H1 (cell line): ENCODE data around the gene ANKRD2. TPM values are rescaled to one million over a fixed set of nuclear protein-coding genes. Genes with fewer than 3 reads are reported as not detected.
A peak's percentile ranks its signal among the peaks of the same experiment; 100 is the strongest.

ENCODE experiments used
- CTCF ChIA-PET: fragments of 300-600 bp; sonication (Branson Sonifier 250); formaldehyde crosslinking; loops from one replicate; lab custom pipeline; 2021; ENCODE audit not compliant: partially characterized antibody; lab: Charles Lee
- POLR2A ChIA-PET: fragments of 300-600 bp; sonication (Branson Sonifier 250); formaldehyde crosslinking; loops from one replicate; lab custom pipeline; 2021; ENCODE audit warnings: inconsistent platforms; ENCODE audit not compliant: partially characterized antibody; lab: Charles Lee
- DNase-seq, 2 experiments: peaks; one replicate each; pipeline versions ENCODE4 v3.0.0 to v3.0.0-alpha.2; 2010 to 2022; ENCODE audit warnings: low spot score in 2 of 2, low read depth in 1 of 2, mixed read lengths in 1 of 2
- FAIRE-seq: peaks from 2 replicates; lab custom pipeline; 2011; peaks lifted over from hg19 to GRCh38; lab: Jason Lieb, UNC
- H2AFZ ChIP-seq: 2 replicates; pipeline ENCODE4 v1.8.1; 2012; ENCODE audit warnings: low read length, inconsistent platforms
- H2AK5ac ChIP-seq: 2 replicates; pipeline ENCODE4 v1.6.1; 2013; ENCODE audit warnings: low read depth, low read length
- H2BK120ac ChIP-seq: replicated peaks from 2 replicates; pipeline ENCODE3; 2013; ENCODE audit warnings: low read depth, low read length, inconsistent platforms
- H2BK12ac ChIP-seq: 2 replicates; pipeline ENCODE4 v1.6.1; 2013; ENCODE audit warnings: low read depth, low read length
- H2BK15ac ChIP-seq: 2 replicates; pipeline ENCODE4 v1.6.1; 2013; ENCODE audit warnings: low read length
- H2BK20ac ChIP-seq: 2 replicates; pipeline ENCODE4 v1.6.1; 2013; ENCODE audit warnings: low read length
- H2BK5ac ChIP-seq: 2 replicates; pipeline ENCODE4 v1.6.1; 2013; ENCODE audit warnings: low read depth, low read length
- H3K14ac ChIP-seq: 2 replicates; pipeline ENCODE4 v1.6.1; 2013; ENCODE audit warnings: inconsistent platforms; ENCODE audit not compliant: insufficient read length
- H3K18ac ChIP-seq: 2 replicates; pipeline ENCODE4 v1.6.1; 2013; ENCODE audit warnings: low read length; ENCODE audit errors: extremely low read depth
- H3K23ac ChIP-seq: 2 replicates; pipeline ENCODE4 v1.6.1; 2013; ENCODE audit warnings: inconsistent platforms; ENCODE audit not compliant: insufficient read length
- H3K23me2 ChIP-seq: 2 replicates; pipeline ENCODE4 v1.6.1; 2013; ENCODE audit warnings: low read depth, low read length
- H3K27ac ChIP-seq: 2 replicates; pipeline ENCODE4 v1.6.1; 2011; ENCODE audit warnings: low read depth, low read length, inconsistent platforms
- H3K27me3 ChIP-seq, 4 experiments: replicated peaks in 1 of 4; 1 replicate in 1 of 4; 2 replicates in 3 of 4; pipeline versions ENCODE4 v1.6.1 to v1.8.1; 2011 to 2013; ENCODE audit warnings: low read length in 3 of 4, mild to moderate bottlenecking in 3 of 4, inconsistent platforms in 2 of 4, mixed read lengths in 2 of 4, moderate library complexity in 1 of 4; ENCODE audit not compliant: control insufficient read depth in 3 of 4, insufficient read depth in 3 of 4; ENCODE audit errors: extremely low read depth in 1 of 4
- H3K36me3 ChIP-seq, 4 experiments: 2 replicates each; pipeline versions ENCODE4 v1.6.1 to v1.8.1; 2011 to 2013; ENCODE audit warnings: mild to moderate bottlenecking in 4 of 4, low read length in 3 of 4, moderate library complexity in 2 of 4, control low read depth in 1 of 4, inconsistent platforms in 1 of 4; ENCODE audit not compliant: insufficient read depth in 4 of 4, control insufficient read depth in 2 of 4
- H3K4ac ChIP-seq: replicated peaks from 2 replicates; pipeline ENCODE3; 2013; ENCODE audit warnings: low read length, low read depth, mixed read lengths, inconsistent platforms; ENCODE audit not compliant: insufficient read length
- H3K4me1 ChIP-seq, 4 experiments: replicated peaks in 1 of 4; 1 replicate in 1 of 4; 2 replicates in 3 of 4; pipeline versions ENCODE4 v1.6.1 to v1.8.1; 2011 to 2013; ENCODE audit warnings: low read length in 3 of 4, inconsistent platforms in 2 of 4, mixed read lengths in 1 of 4; ENCODE audit not compliant: insufficient read depth in 4 of 4, control insufficient read depth in 3 of 4
- H3K4me2 ChIP-seq, 2 experiments: 2 replicates each; pipeline versions ENCODE4 v1.6.1 to v1.8.1; 2011 to 2013; ENCODE audit warnings: low read depth in 2 of 2, low read length in 2 of 2, control low read depth in 1 of 2, inconsistent platforms in 1 of 2, mild to moderate bottlenecking in 1 of 2; ENCODE audit not compliant: insufficient read depth in 1 of 2
- H3K4me3 ChIP-seq, 4 experiments: fragments of 200-600, 300-600 bp in 1 of 4; sonication (generic), shearing (Covaris generic), sonication (Bioruptor Twin) in 1 of 4; 2 replicates each; pipeline versions ENCODE4 v1.5.1 to v1.8.1; 2011 to 2016; ENCODE audit warnings: low read length in 4 of 4, low read depth in 3 of 4, control low read depth in 2 of 4, inconsistent platforms in 2 of 4, mild to moderate bottlenecking in 2 of 4, mixed read lengths in 1 of 4, moderate library complexity in 1 of 4; ENCODE audit not compliant: insufficient read depth in 2 of 4; ENCODE audit errors: extremely low read depth in 1 of 4
- H3K56ac ChIP-seq: replicated peaks from 2 replicates; pipeline ENCODE3; 2013; ENCODE audit warnings: low read depth, mild to moderate bottlenecking, mixed read lengths, low read length, inconsistent platforms; ENCODE audit not compliant: insufficient read length
- H3K79me1 ChIP-seq: 2 replicates; pipeline ENCODE4 v1.6.1; 2013; ENCODE audit warnings: low read depth, low read length, control low read depth
- H3K79me2 ChIP-seq, 2 experiments: 2 replicates each; pipeline versions ENCODE4 v1.6.1 to v1.8.1; 2012 to 2013; ENCODE audit warnings: low read length in 2 of 2, mild to moderate bottlenecking in 2 of 2, inconsistent platforms in 1 of 2; ENCODE audit not compliant: insufficient read depth in 2 of 2, control insufficient read depth in 1 of 2
- H3K9ac ChIP-seq, 4 experiments: replicated peaks in 1 of 4; 1 replicate in 1 of 4; 2 replicates in 3 of 4; pipeline versions ENCODE4 v1.6.1 to v1.8.1; 2011 to 2013; ENCODE audit warnings: low read depth in 3 of 4, low read length in 3 of 4, control low read depth in 2 of 4, mild to moderate bottlenecking in 2 of 4, moderate library complexity in 2 of 4, inconsistent platforms in 1 of 4; ENCODE audit errors: extremely low read depth in 1 of 4
- H3K9me3 ChIP-seq, 2 experiments: 2 replicates each; pipeline versions ENCODE4 v1.6.1 to v1.8.1; 2012 to 2013; ENCODE audit warnings: mild to moderate bottlenecking in 2 of 2, moderate library complexity in 2 of 2, control low read depth in 1 of 2, inconsistent platforms in 1 of 2, low read depth in 1 of 2, low read length in 1 of 2, mixed read lengths in 1 of 2; ENCODE audit not compliant: insufficient read depth in 2 of 2
- H4K20me1 ChIP-seq, 2 experiments: replicated peaks in 1 of 2; 2 replicates each; pipeline versions ENCODE3 to v1.8.1; 2011 to 2013; ENCODE audit warnings: inconsistent platforms in 2 of 2, low read length in 2 of 2, mild to moderate bottlenecking in 1 of 2; ENCODE audit not compliant: insufficient read depth in 2 of 2, control insufficient read depth in 1 of 2
- H4K5ac ChIP-seq: 2 replicates; pipeline ENCODE4 v1.6.1; 2013; ENCODE audit warnings: low read length, low read depth, mixed read lengths, inconsistent platforms; ENCODE audit not compliant: insufficient read length
- H4K8ac ChIP-seq: 2 replicates; pipeline ENCODE4 v1.8.0; 2013; ENCODE audit warnings: mild to moderate bottlenecking, moderate library complexity, low read length, inconsistent platforms; ENCODE audit not compliant: insufficient read depth; ENCODE audit errors: extremely low read depth
- H4K91ac ChIP-seq: replicated peaks from 2 replicates; pipeline ENCODE3; 2013; ENCODE audit warnings: low read length, mixed read lengths, inconsistent platforms; ENCODE audit not compliant: insufficient read length
- BRCA1 ChIP-seq: IDR thresholded peaks from 2 replicates; pipeline ENCODE4 v1.6.1; 2012; ENCODE audit warnings: low read depth, low read length, improper control_type of control experiment
- CBX8 ChIP-seq: fragments of 300-800, 300-1000 bp; sonication (generic); IDR thresholded peaks from 2 replicates; pipeline ENCODE4 v1.7.1; 2016; ENCODE audit warnings: low read depth, low read length, borderline replicate concordance
- E2F6 ChIP-seq: IDR thresholded peaks from 2 replicates; pipeline ENCODE4 v1.6.1; 2012; ENCODE audit warnings: inconsistent platforms
- HDAC2 ChIP-seq, 2 experiments: fragments of 300-600 bp in 1 of 2; sonication (generic) in 1 of 2; IDR thresholded peaks; 2 replicates each; pipeline ENCODE4 v1.6.1; 2011 to 2012; ENCODE audit warnings: low read depth in 2 of 2, low read length in 2 of 2, mild to moderate bottlenecking in 2 of 2, moderate library complexity in 2 of 2, borderline replicate concordance in 1 of 2, inconsistent platforms in 1 of 2
- POU5F1 ChIP-seq: IDR thresholded peaks from 2 replicates; pipeline ENCODE4 v1.6.1; 2011; ENCODE audit warnings: low read depth, mild to moderate bottlenecking, low read length, moderate library complexity
- RBBP5 ChIP-seq: IDR thresholded peaks from 2 replicates; pipeline ENCODE4 v1.7.1; 2012; ENCODE audit warnings: low read depth, mild to moderate bottlenecking, inconsistent platforms, low read length, moderate library complexity, borderline replicate concordance
- SIX5 ChIP-seq: IDR thresholded peaks from 2 replicates; pipeline ENCODE4 v1.6.1; 2011; ENCODE audit warnings: mild to moderate bottlenecking, low read depth, low read length
- SP4 ChIP-seq: IDR thresholded peaks from 2 replicates; pipeline ENCODE4 v1.6.1; 2012; ENCODE audit warnings: low read length, inconsistent platforms
- WGBS, 2 experiments: shearing (Covaris generic) in 1 of 2; methylation state at CpG; one replicate each; pipeline versions ENCODE4 v1.1.6 to v1.1.7; 2013 to 2015; ENCODE audit warnings: low lambda C conversion rate in 2 of 2, mixed read lengths in 2 of 2, inconsistent platforms in 1 of 2, low coverage in 1 of 2, missing lambda C conversion rate in 1 of 2; ENCODE audit not compliant: insufficient replicate concordance in 2 of 2, insufficient coverage in 1 of 2, insufficient read length in 1 of 2; ENCODE audit errors: extremely low coverage in 1 of 2, missing lambda C conversion rate in 1 of 2; 5-methylcytosine and 5-hydroxymethylcytosine counted together
- polyA plus RNA-seq, 7 experiments: library from polyadenylated mRNA; depleted of rRNA in 3 of 7; stranded (reverse) in 5 of 7; unstranded in 2 of 7; fragments of >200 nt in 5 of 7; fragments of 200-250 nt in 2 of 7; gene quantifications; 1 replicate in 5 of 7; 2 replicates in 1 of 7; 4 replicates in 1 of 7; pipeline versions ENCODE4 v1.2.1 to v1.2.3, GENCODE V29; 2011 to 2013; ENCODE audit warnings: missing spikeins in 2 of 7, mixed read lengths in 2 of 7
- total RNA-seq: library from RNA; stranded (reverse); fragmentation: NEBNext Ultra II Directional; extraction: Animal tissue kit (Norgen Biotek cat#: 25700); gene quantifications from 2 replicates; pipeline ENCODE4 v1.2.1, GENCODE V29; 2021

The ANKRD2 gene
- total and polyA plus RNA-seq, 2 of the 8 experiments (the other 6 are each of a cell fraction or from before 2014, with no cell fraction given) = not detected

DNA sequence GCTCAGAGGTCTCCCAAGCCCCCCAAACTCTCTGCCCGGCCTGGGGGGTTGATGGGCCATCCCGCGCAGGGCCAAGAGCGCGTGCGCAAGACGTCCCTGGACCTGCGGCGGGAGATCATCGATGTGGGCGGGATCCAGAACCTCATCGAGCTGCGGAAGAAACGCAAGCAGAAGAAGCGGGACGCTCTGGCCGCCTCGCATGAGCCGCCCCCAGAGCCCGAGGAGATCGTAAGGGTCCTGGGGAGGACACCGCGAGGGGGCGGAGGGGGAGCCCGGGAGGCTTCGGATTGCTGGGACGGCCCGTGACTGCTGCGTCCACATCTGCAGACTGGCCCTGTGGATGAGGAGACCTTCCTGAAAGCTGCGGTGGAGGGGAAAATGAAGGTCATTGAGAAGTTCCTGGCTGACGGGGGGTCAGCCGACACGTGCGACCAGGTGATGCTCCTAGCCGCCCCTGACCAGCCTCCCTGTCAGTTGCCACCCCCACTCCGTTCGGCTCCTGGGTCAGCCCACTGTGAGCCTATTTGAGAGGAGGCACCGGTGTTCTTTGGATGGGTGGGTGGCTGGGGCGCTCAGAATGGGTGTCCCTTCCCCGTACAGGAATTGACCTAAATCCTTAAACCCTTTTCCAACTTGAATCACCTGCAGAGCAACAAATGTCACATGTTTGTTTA, 5.7 kb downstream of the ANKRD2 start:
- Histone ChIP-seq H2BK5ac (no peak overlapping the region), H2BK120ac (no peak overlapping the region), H3K18ac (no peak overlapping the region), H3K79me2 (no peaks in the 10 kb centered on the region), H3K79me1 (no peaks in the 10 kb centered on the region), H3K27me3 (no peaks in the 10 kb centered on the region; a peak in 1 of 7 replicates), H3K56ac (no peak overlapping the region), H3K23me2 (no peaks in the 10 kb centered on the region), H2BK15ac (no peak overlapping the region), H3K36me3 (no peaks in the 10 kb centered on the region; a peak in 1 of 8 replicates), H4K20me1 (no peaks in the 10 kb centered on the region), H3K4me1 (peaks cover 0 to 6% (median 3%) of the 10 kb centered on the region in 4 experiments; a peak in 2 of 7 replicates), H4K5ac (no peak overlapping the region), H2BK20ac (no peak overlapping the region), H4K91ac (no peak overlapping the region), H3K14ac (no peak overlapping the region), H3K4me3 (no peak overlapping the region), H2BK12ac (no peak overlapping the region), H3K9ac (no peak overlapping the region), H3K9me3 (no peaks in the 10 kb centered on the region), H4K8ac (peak overlapping the region; percentile 28; the same call in 1 of the 2 replicates), H2AFZ (no peak overlapping the region), H3K27ac (no peak overlapping the region), H3K4ac (no peak overlapping the region), H3K4me2 (no peak overlapping the region), H3K23ac (no peak overlapping the region), H2AK5ac (no peak overlapping the region)
- CTCF ChIA-PET = interaction anchor here (1.2 to 12.9 kb wide), 5 partner anchors 23 to 113 kb away, joined by 5 to 169 read pairs (median 17); no protein-coding TSS in a partner anchor
- DNase-seq (no peak), FAIRE-seq (no peak)
- WGBS, 2 experiments = 94% methylated on average over 34 of the region's 40 CpGs; no CpG with 5 or more reads in 1 of the 2 experiments
- TF ChIP-seq HDAC2 (IDR thresholded peaks at IDR 0.05; ENCODE audit: borderline replicate concordance in 1 of 2, low read depth in 2 of 2, low read length in 2 of 2) (no peak), SIX5 (no peak), BRCA1 (no peak), SP4 (no peak), POU5F1 (no peak), E2F6 (no peak), CBX8 (no peak), RBBP5 (no peak)
- POLR2A ChIA-PET = interaction anchor here (0.8 kb wide), 1 partner anchor 135 kb away, joined by 3 read pairs; no protein-coding TSS in a partner anchor
